GM12878 (cell line): ENCODE results near the gene DNAJC11. TPM values are rescaled to one million over a fixed set of nuclear protein-coding genes. Genes with fewer than 3 reads are reported as not detected.

Source experiments
- ATAC-seq: fragments of 200-7000 bp; cut with Tn5 transposase; 3 replicates; pipeline ENCODE4 v1.9.1; 2020; ENCODE audit warnings: mild to moderate bottlenecking, moderate library complexity
- BruUV-seq: library from RNA; stranded (reverse); fragments of 400-500 nt; replicated peaks from 2 replicates; lab custom pipeline; 2021; lab: Mats Ljungman, UMichigan
- CTCF ChIA-PET: fragments of 300-600 bp; sonication (Branson Sonifier 250); formaldehyde crosslinking; extraction: SDS; loops from one replicate; lab custom pipeline; 2021; ENCODE audit warnings: inconsistent platforms; lab: Yijun Ruan, JAX
- POLR2A ChIA-PET: fragments of 350-600 bp; formaldehyde crosslinking; extraction: SDS; loops from one replicate; lab custom pipeline; 2021; ENCODE audit warnings: inconsistent platforms; lab: Charles Lee
- RAD21 ChIA-PET: fragments of 300-600 bp; sonication (Branson Sonifier 250); formaldehyde crosslinking; loops from one replicate; lab custom pipeline; 2023; ENCODE audit warnings: antibody characterized with exemption; ENCODE audit not compliant: unreplicated experiment; lab: Charles Lee
- SMC1A ChIA-PET: fragments of 300-600 bp; sonication (Branson Sonifier 250); formaldehyde crosslinking; loops from one replicate; lab custom pipeline; 2023; ENCODE audit not compliant: unreplicated experiment, uncharacterized antibody; lab: Charles Lee
- DNase-seq: peaks from one replicate; pipeline ENCODE4 v3.0.0-alpha.2; 2011; ENCODE audit warnings: low read depth, low spot score
- FAIRE-seq: peaks from 3 replicates; lab custom pipeline; 2011; peaks lifted over from hg19 to GRCh38; lab: Jason Lieb, UNC
- H2AFZ ChIP-seq: 2 replicates; pipeline ENCODE4 v1.6.0; 2011; ENCODE audit warnings: low read depth, low read length, control low read depth; ENCODE audit not compliant: control insufficient read depth
- H3K27ac ChIP-seq: 2 replicates; pipeline ENCODE4 v1.5.1; 2011; ENCODE audit warnings: control low read depth; ENCODE audit not compliant: control insufficient read depth, insufficient read depth
- H3K27me3 ChIP-seq, 2 experiments: replicated peaks in 1 of 2; 2 replicates each; pipeline versions ENCODE4 v1.6.0 to v1.6.1; 2011; ENCODE audit warnings: low read length in 1 of 2; ENCODE audit not compliant: control insufficient read depth in 2 of 2, insufficient read depth in 2 of 2
- H3K36me3 ChIP-seq, 2 experiments: 2 replicates each; pipeline ENCODE4 v1.5.1; 2011; ENCODE audit warnings: low read length in 1 of 2; ENCODE audit not compliant: control insufficient read depth in 2 of 2, insufficient read depth in 2 of 2
- H3K4me1 ChIP-seq: 2 replicates; pipeline ENCODE4 v1.6.1; 2011; ENCODE audit warnings: mild to moderate bottlenecking, low read length, moderate library complexity, mixed read lengths; ENCODE audit not compliant: control insufficient read depth, insufficient read depth
- H3K4me2 ChIP-seq: 2 replicates; pipeline ENCODE4 v1.6.0; 2011; ENCODE audit warnings: control low read depth; ENCODE audit not compliant: control insufficient read depth, insufficient read depth
- H3K4me3 ChIP-seq: fragments of 200-600 bp; sonication (generic); 2 replicates; pipeline ENCODE4 v1.5.1; 2016
- H3K79me2 ChIP-seq: 2 replicates; pipeline ENCODE4 v1.6.0; 2011; ENCODE audit warnings: low read length; ENCODE audit not compliant: control insufficient read depth, insufficient read depth
- H3K9ac ChIP-seq: 2 replicates; pipeline ENCODE4 v1.8.0; 2011; ENCODE audit warnings: low read length, control low read depth, mixed read lengths; ENCODE audit not compliant: control insufficient read depth, insufficient read depth
- H3K9me3 ChIP-seq: replicated peaks from 3 replicates; pipeline ENCODE4 v1.5.1; 2011; ENCODE audit warnings: mild to moderate bottlenecking, low read length; ENCODE audit not compliant: control insufficient read depth, insufficient read depth
- H4K20me1 ChIP-seq: 2 replicates; pipeline ENCODE4 v1.6.0; 2011; ENCODE audit not compliant: control insufficient read depth, insufficient read depth
- EP300 ChIP-seq, 2 experiments: fragments of 150-350 bp in 1 of 2; IDR thresholded peaks; 2 replicates each; pipeline ENCODE4 v1.6.1; 2011 to 2012; ENCODE audit warnings: low read depth in 2 of 2, low read length in 2 of 2, borderline replicate concordance in 1 of 2, improper control_type of control experiment in 1 of 2, inconsistent platforms in 1 of 2; ENCODE audit not compliant: control insufficient read depth in 1 of 2
- KDM1A ChIP-seq: fragments of 200-600 bp; sonication (generic); IDR thresholded peaks from 2 replicates; pipeline ENCODE4 v1.6.1; 2016; ENCODE audit warnings: borderline replicate concordance
- NFIC ChIP-seq: IDR thresholded peaks from 2 replicates; pipeline ENCODE4 v1.6.1; 2012; ENCODE audit warnings: low read depth, mild to moderate bottlenecking, inconsistent platforms, low read length, moderate library complexity
- PAX8 ChIP-seq: fragments of 450-650 bp; IDR thresholded peaks from 2 replicates; pipeline ENCODE4 v1.6.1; 2017; ENCODE audit warnings: mild to moderate bottlenecking, moderate library complexity
- SMAD1 ChIP-seq: fragments of 450-650 bp; IDR thresholded peaks from 2 replicates; pipeline ENCODE4 v1.6.1; 2018; ENCODE audit warnings: mild to moderate bottlenecking, low read depth; ENCODE audit not compliant: partially characterized antibody
- SMARCA5 ChIP-seq: fragments of 450-650 bp; IDR thresholded peaks from 2 replicates; pipeline ENCODE4 v1.6.1; 2017; ENCODE audit warnings: mild to moderate bottlenecking
- SREBF1 ChIP-seq: IDR thresholded peaks from 2 replicates; pipeline ENCODE4 v1.6.1; 2012; ENCODE audit warnings: mild to moderate bottlenecking, low read length
- WRNIP1 ChIP-seq: IDR thresholded peaks from 2 replicates; pipeline ENCODE4 v1.6.1; 2011; ENCODE audit warnings: low read depth, low read length, improper control_type of control experiment, borderline replicate concordance
- ZNF274 ChIP-seq: IDR thresholded peaks from one replicate; pipeline ENCODE4 v1.8.0; 2011; ENCODE audit not compliant: insufficient read length, insufficient read depth
- WGBS: methylation state at CpG from one replicate; pipeline ENCODE4 v1.1.6; 2016; ENCODE audit warnings: low lambda C conversion rate; ENCODE audit not compliant: insufficient replicate concordance, insufficient coverage; ENCODE audit errors: missing lambda C conversion rate; 5-methylcytosine and 5-hydroxymethylcytosine counted together
- in situ Hi-C: fragments of 300-500 bp; cut with MboI; formaldehyde crosslinking; loops from 9 replicates; pipeline ENCODE4 v1.14.3; 2018; ENCODE audit warnings: mixed read lengths
- intact Hi-C: fragments of 100-400 bp; cut with micrococcal nuclease; formaldehyde crosslinking; loops from one replicate; pipeline ENCODE4 v1.14.2; 2022; ENCODE audit not compliant: unreplicated experiment
- polyA plus RNA-seq, 11 experiments: library from polyadenylated mRNA; depleted of rRNA in 4 of 11; unstranded in 6 of 11; stranded (reverse) in 5 of 11; fragments of >200 nt; fragmentation: Nextera tagmentation in 4 of 11; fragmentation: Illumina TruSeq in 1 of 11; extraction: Ambion mirVana in 4 of 11; extraction: Trizol in 1 of 11; gene quantifications; 1 replicate in 1 of 11; 2 replicates in 10 of 11; pipeline versions ENCODE4 v1.2.1 to v1.2.3, GENCODE V29; 2011 to 2016; ENCODE audit warnings: inconsistent platforms in 2 of 11, missing spikeins in 2 of 11, low read depth in 1 of 11
- total RNA-seq, 4 experiments: library from RNA; depleted of rRNA in 3 of 4; stranded (reverse); fragments of >200 nt in 3 of 4; fragmentation: Illumina TruSeq in 1 of 4; extraction: Trizol in 1 of 4; gene quantifications; 2 replicates each; pipeline versions ENCODE4 v1.2.1 to v1.2.3, GENCODE V29; 2013 to 2021
- TF ChIP-seq, protein P1 (sequence below): fragments of 450-650 bp; IDR thresholded peaks from 2 replicates; pipeline ENCODE4 v1.6.1; 2017; ENCODE audit warnings: antibody characterized with exemption, mild to moderate bottlenecking, moderate library complexity
- TF ChIP-seq, protein P2 (sequence below): fragments of 450-650 bp; IDR thresholded peaks from 2 replicates; pipeline ENCODE4 v1.6.1; 2017; ENCODE audit warnings: borderline replicate concordance
- TF ChIP-seq, protein P3 (sequence below): fragments of 450-650 bp; formaldehyde crosslinking; IDR thresholded peaks from 2 replicates; pipeline ENCODE4 v1.5.0; 2022; ENCODE audit warnings: mild to moderate bottlenecking, missing genetic modification characterization
- TF ChIP-seq, protein P4 (sequence below): fragments of 450-650 bp; IDR thresholded peaks from 2 replicates; pipeline ENCODE4 v1.6.1; 2018; ENCODE audit warnings: mild to moderate bottlenecking, low read depth, moderate library complexity; ENCODE audit not compliant: partially characterized antibody

Gene DNAJC11
- total and polyA plus RNA-seq, 10 of the 15 experiments (the other 5 are each of a cell fraction or from before 2014, with no cell fraction given) = 5.0 to 58.8 (median 39.5) TPM

DNA sequence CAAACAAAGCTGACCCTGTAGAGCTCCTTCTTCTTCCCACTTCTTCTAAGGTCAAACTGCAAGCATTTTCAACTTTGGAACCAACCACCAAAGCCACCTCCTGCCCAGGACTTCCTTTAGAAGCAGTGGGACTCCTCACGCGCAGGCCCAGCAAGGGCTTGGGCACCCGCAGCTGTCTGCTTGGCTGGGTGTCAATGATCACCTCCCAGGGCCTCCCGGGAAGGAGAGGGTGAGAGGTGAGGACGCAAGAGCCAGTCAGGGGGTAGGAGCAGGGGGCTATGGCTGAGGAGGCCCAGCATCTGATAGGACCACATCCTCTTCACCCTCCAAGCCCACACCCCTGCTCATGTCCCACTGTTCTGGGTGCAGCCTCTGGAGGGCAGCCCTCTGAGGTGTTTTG, 109.2 kb downstream of the DNAJC11 start (continued):
- TF ChIP-seq, protein P1, sequence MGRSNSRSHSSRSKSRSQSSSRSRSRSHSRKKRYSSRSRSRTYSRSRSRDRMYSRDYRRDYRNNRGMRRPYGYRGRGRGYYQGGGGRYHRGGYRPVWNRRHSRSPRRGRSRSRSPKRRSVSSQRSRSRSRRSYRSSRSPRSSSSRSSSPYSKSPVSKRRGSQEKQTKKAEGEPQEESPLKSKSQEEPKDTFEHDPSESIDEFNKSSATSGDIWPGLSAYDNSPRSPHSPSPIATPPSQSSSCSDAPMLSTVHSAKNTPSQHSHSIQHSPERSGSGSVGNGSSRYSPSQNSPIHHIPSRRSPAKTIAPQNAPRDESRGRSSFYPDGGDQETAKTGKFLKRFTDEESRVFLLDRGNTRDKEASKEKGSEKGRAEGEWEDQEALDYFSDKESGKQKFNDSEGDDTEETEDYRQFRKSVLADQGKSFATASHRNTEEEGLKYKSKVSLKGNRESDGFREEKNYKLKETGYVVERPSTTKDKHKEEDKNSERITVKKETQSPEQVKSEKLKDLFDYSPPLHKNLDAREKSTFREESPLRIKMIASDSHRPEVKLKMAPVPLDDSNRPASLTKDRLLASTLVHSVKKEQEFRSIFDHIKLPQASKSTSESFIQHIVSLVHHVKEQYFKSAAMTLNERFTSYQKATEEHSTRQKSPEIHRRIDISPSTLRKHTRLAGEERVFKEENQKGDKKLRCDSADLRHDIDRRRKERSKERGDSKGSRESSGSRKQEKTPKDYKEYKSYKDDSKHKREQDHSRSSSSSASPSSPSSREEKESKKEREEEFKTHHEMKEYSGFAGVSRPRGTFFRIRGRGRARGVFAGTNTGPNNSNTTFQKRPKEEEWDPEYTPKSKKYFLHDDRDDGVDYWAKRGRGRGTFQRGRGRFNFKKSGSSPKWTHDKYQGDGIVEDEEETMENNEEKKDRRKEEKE = no peak
- no peak for TF ChIP-seq WRNIP1
- TF ChIP-seq KDM1A = no peak
- TF ChIP-seq PAX8 = no peak
- TF ChIP-seq SMARCA5 = no peak
- no peak for TF ChIP-seq SREBF1

DNA sequence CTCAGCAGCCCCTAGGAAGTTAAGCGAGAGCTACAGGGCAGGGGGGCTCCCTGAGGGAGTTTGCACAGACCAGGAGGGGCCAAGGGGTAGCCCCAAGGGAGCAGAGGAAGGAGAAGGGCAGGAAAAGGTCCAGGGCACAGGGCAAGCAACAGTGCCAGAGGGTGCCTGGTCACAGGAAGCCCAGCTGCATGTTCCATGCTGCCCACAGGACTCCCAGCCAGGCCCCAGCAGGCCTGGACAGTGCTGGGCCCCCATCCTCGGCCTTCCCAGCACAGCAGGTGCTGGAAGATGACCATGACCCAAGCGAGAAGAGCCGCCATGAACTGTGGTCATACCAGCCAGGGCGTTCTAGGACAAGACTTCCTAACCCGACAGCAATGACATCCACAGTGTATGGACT, 110.0 kb downstream of the DNAJC11 start:
- H3K36me3 ChIP-seq = peaks cover 15 to 25% of the 10 kb centered on the region in 2 experiments
- POLR2A ChIA-PET = no interaction called here
- TF ChIP-seq NFIC (no peak), EP300 (IDR thresholded peaks at IDR 0.05; ENCODE audit: borderline replicate concordance in 1 of 2, control insufficient read depth in 1 of 2, low read depth in 2 of 2, low read length in 2 of 2) (no peak), SMAD1 (no peak), ZNF274 (no peak)
- TF ChIP-seq, protein P2, sequence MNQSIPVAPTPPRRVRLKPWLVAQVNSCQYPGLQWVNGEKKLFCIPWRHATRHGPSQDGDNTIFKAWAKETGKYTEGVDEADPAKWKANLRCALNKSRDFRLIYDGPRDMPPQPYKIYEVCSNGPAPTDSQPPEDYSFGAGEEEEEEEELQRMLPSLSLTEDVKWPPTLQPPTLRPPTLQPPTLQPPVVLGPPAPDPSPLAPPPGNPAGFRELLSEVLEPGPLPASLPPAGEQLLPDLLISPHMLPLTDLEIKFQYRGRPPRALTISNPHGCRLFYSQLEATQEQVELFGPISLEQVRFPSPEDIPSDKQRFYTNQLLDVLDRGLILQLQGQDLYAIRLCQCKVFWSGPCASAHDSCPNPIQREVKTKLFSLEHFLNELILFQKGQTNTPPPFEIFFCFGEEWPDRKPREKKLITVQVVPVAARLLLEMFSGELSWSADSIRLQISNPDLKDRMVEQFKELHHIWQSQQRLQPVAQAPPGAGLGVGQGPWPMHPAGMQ = no peak
- TF ChIP-seq, protein P3, sequence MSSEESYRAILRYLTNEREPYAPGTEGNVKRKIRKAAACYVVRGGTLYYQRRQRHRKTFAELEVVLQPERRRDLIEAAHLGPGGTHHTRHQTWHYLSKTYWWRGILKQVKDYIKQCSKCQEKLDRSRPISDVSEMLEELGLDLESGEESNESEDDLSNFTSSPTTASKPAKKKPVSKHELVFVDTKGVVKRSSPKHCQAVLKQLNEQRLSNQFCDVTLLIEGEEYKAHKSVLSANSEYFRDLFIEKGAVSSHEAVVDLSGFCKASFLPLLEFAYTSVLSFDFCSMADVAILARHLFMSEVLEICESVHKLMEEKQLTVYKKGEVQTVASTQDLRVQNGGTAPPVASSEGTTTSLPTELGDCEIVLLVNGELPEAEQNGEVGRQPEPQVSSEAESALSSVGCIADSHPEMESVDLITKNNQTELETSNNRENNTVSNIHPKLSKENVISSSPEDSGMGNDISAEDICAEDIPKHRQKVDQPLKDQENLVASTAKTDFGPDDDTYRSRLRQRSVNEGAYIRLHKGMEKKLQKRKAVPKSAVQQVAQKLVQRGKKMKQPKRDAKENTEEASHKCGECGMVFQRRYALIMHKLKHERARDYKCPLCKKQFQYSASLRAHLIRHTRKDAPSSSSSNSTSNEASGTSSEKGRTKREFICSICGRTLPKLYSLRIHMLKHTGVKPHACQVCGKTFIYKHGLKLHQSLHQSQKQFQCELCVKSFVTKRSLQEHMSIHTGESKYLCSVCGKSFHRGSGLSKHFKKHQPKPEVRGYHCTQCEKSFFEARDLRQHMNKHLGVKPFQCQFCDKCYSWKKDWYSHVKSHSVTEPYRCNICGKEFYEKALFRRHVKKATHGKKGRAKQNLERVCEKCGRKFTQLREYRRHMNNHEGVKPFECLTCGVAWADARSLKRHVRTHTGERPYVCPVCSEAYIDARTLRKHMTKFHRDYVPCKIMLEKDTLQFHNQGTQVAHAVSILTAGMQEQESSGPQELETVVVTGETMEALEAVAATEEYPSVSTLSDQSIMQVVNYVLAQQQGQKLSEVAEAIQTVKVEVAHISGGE (CRISPR knock-in tag) = no peak
- TF ChIP-seq, protein P4, sequence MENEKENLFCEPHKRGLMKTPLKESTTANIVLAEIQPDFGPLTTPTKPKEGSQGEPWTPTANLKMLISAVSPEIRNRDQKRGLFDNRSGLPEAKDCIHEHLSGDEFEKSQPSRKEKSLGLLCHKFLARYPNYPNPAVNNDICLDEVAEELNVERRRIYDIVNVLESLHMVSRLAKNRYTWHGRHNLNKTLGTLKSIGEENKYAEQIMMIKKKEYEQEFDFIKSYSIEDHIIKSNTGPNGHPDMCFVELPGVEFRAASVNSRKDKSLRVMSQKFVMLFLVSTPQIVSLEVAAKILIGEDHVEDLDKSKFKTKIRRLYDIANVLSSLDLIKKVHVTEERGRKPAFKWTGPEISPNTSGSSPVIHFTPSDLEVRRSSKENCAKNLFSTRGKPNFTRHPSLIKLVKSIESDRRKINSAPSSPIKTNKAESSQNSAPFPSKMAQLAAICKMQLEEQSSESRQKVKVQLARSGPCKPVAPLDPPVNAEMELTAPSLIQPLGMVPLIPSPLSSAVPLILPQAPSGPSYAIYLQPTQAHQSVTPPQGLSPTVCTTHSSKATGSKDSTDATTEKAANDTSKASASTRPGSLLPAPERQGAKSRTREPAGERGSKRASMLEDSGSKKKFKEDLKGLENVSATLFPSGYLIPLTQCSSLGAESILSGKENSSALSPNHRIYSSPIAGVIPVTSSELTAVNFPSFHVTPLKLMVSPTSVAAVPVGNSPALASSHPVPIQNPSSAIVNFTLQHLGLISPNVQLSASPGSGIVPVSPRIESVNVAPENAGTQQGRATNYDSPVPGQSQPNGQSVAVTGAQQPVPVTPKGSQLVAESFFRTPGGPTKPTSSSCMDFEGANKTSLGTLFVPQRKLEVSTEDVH = no peak

More for the DNA sequence above, 110.0 kb downstream of the DNAJC11 start:
- no peaks in the 10 kb centered on the region for H4K20me1 ChIP-seq
- in situ Hi-C loops = no loop called here
- no peaks in the 10 kb centered on the region for H3K79me2 ChIP-seq
- H3K9ac ChIP-seq = no peak overlapping the region
- no peak for FAIRE-seq
- H3K4me1 ChIP-seq = no peaks in the 10 kb centered on the region
- no peak overlapping the region for H3K27ac ChIP-seq
- CTCF ChIA-PET = interaction anchor here (0.5 kb wide), 1 partner anchor 43 kb away, joined by 3 read pairs; no protein-coding TSS in a partner anchor
- H3K4me3 ChIP-seq = no peak overlapping the region
- no peak overlapping the region for H2AFZ ChIP-seq
- no peak overlapping the region for H3K4me2 ChIP-seq
- no peaks in the 10 kb centered on the region for H3K9me3 ChIP-seq
- no TSS peak for BruUV-seq
- RAD21 ChIA-PET = no interaction called here
- DNase-seq = no peak
- intact Hi-C loops = no loop called here
- ATAC-seq = no peak
- H3K27me3 ChIP-seq = no peaks in the 10 kb centered on the region
- WGBS = 84% methylated on average over 6 of the region's 6 CpGs
- SMC1A ChIA-PET = no interaction called here
